ENCODE measurements around the gene XIRP2.

XIRP2 gene

DNA sequence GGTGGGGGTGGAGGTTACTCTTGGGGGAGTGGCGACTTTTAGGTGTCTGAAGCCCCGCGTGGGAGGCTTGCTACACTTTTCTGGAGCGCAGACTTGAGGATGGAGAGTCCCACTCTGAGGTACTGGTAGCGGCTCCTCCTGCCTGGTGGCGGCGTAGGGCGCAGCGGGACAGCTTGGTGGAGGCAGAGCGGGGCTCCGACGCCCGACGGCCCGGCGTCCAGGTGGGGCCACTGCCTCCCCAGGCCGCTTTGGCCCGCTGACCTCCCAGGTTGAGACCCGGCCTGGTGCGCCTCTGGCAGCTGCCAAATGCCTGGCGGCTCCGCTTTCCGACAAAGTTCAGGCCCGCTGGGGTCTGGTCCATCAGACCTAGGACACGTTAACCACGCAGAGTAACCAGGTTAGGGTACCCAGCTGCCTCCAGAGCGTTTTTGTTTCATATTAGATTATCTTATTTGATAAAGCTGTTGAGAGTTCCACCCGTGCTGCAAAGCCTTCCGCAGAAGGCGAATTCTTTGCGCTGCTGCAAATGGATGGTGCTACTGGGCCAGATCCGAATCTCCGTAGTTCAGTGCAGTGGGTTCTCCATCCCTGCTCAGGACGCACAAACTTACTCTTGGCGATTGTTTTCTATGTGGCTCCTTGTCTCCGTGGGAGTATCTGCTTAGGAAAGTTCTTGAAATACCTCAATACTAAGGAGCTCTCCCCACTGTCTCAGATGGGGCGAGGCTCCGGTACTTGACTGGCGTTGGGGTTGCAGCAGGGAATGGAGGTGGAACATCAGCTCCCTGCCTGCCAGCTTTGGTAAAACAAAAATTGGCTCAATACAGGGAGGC, 405.9 kb downstream of the XIRP2 start:
- no peak for DNase-seq (ENCODE audit: low read depth)

DNA sequence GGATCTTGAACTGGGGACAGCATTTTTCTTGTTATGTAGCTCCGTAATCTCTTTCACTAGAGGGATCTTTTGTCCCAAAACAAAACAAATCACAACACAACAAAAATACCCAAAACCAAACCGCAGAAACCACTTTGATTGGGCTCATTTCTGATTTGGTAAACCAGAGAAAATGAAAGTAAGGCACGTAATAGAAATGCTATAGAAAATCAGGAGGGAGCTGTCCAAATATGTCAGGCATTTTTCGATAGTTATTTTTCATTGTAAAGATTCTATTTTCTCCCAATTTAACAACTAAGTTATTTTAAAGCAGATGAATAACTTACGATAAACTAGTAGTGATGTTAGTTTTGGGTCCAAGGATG, 406.5 kb downstream of the XIRP2 start:
- no peak for DNase-seq (ENCODE audit: low read depth)

DNA sequence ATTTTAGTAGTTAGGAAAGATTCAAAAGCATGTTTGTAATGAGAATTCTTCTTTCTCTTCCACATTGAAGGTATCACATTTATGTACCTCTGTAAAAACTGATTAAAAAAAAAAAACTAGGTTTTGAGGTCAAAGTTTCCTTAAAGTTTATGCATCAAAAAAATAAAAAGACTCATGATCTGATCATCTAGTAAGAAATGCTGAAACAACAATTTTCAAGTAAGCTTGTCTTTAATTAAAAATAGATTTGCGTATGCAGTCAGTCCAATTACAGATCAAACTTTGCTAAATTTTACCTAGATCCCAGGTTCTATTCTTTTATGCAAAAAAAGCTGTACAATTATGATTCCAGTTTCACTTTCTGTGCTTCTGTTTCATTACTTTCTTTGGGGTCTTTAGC, 409.0 kb downstream of the XIRP2 start:
- DNase-seq (ENCODE audit: low read depth) = no peak

DNA sequence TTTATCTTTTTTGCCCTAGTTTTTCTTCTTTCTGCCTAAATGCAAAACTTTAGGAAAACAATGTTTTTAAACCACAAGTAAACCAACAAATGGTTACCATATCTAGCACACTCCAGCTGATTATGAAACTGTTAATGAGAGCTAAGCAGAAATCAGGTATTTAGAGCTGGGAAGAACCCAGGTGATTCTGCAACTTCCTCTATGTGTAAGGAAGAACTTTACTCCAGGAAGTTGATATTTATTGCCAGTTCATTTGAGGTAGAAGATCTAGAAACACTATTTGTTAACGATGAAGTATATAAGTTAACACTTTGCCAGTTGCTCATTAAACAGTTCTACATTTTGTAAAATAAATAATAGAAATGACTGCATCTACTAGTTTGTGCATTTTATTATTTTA, 409.7 kb downstream of the XIRP2 start:
- DNase-seq (ENCODE audit: low read depth) = no peak
